GM18517 (cell line): ENCODE results near the gene OR2D2.
"Not testable (repeated sequence)": the region's sequence is repeated elsewhere in the genome, so short reads cannot be mapped to it uniquely, and the experiment has no call there.

ENCODE experiments used
- ATAC-seq: cut with Tn5 transposase; IDR thresholded peaks from one replicate; pipeline ENCODE4 v1.9.1; 2021; ENCODE audit warnings: mild to moderate bottlenecking, moderate library complexity; ENCODE audit not compliant: unreplicated experiment

OR2D2 gene

DNA sequence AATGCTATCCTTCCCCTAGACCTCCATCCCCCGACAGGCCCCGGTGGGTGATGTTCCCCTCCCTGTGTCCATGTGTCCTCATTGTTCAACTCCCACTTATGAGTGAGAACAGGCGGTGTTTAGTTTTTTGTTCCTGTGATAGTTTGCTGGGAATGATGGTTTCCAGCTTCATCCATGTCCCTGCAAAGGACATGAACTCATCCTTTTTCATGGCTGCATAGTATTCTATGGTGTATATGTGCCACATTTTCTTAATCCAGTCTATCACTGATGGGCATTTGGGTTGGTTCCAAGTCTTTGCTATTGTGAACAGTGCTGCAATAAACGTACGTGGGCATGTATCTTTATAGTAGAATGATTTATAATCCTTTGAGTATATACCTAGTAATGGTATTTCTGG lies 4.6 kb downstream of the OR2D2 start:
- not testable (repeated sequence) for ATAC-seq

DNA sequence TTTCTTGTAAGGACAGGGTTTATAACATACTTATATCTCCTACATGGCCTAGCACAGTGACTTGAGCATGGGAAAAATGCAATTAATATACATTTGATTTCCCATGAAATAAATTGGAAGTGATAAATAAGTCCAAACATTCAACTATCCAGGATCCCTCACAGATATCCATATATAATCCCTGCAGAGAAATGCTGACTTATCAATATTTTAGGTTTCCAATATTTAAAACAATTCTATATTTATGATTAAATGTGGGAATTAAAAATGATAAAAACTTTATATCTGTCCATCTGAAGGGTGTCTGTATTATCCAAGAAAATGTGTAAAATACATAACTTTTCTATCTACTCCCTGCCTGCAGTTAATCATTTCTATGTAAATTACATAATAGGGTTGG lies 9.5 kb downstream of the OR2D2 start:
- no peak for ATAC-seq

DNA sequence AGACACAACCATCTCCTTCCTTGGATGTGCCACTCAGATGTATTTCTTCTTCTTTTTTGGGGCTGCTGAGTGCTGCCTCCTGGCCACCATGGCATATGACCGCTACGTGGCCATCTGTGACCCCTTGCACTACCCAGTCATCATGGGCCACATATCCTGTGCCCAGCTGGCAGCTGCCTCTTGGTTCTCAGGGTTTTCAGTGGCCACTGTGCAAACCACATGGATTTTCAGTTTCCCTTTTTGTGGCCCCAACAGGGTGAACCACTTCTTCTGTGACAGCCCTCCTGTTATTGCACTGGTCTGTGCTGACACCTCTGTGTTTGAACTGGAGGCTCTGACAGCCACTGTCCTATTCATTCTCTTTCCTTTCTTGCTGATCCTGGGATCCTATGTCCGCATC lies 15.4 kb downstream of the OR2D2 start:
- ATAC-seq, result no peak

DNA sequence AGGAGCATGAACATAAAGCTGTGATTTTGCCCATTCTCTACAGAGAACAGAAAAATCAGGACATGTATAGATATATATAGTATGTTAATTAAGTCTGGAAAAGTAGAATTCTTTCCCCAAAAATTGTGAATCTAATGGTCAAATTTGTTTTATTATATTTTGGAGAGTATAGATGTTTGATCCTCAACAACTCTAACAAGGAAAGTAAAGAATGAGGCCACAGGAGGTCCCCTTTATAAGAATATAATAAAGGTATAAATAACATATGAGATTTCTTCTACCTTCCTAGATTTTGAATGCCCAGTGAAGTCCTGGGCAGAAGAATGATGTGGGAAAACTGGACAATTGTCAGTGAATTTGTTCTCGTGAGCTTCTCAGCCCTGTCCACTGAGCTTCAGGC lies 16.0 kb downstream of the OR2D2 start, which contains the start of gene OR10A4:
Gene OR10A4, plus strand, starts transcription at position 301 of the 400 bp plus-strand sequence. Its CDS starts 23 bp downstream, at position 324.
- ATAC-seq, result no peak

DNA sequence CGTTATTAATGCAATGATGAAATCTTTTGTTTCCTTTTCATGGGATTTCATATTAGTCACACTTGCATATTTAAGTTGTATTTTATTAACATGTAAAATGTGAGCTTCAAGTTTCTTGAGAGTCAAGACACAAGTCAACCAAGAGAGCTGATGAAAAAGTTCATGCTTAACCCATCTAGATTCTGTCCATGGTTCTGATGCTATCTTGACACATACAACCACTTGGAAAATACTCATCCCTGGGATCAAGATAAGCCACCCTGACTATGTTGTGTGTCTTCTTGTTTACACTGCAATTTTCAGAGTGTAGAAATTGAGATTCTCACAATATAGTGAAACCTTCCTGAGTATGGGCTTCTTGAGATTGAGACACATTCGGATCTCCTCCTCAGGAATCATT lies 16.5 kb downstream of the OR2D2 start:
- ATAC-seq, result no peak

DNA sequence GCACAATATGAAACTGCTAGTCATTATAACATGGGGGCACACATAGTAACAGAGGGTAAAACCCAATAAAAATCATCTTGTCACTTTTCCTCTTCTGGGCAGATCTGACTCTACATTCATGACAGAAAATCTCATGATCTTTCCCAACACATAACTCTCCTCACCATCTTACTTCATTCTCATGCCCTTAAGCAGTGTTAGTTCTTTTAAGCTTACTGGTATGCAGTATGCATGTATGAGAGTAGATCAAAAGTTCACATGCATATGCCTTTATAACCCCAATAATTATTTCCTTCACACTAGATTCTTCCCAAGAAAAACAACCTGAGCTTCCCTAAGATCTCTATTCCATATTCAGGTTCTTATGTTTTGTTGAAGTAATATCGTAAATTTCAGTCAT lies 21.0 kb downstream of the OR2D2 start:
- no peak for ATAC-seq

DNA sequence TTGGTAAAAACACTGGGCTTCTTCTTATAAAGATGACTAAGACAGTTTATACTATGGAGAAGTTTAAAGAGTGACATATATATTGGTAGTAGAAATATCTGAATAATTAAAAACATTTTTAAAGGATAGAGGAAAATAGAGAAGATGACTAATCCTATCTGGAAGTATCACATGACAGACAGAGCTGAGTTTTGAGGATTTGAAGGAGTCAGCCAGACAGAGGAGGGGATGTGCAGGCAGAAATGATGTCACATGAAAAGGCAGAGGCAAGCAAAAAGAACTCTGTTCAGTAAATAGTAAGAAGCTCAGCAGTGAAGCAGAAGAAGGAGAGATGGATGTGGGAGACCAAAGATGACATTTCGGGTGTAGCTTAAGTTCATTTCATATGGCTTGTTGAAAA lies 27.9 kb downstream of the OR2D2 start:
- no peak for ATAC-seq

DNA sequence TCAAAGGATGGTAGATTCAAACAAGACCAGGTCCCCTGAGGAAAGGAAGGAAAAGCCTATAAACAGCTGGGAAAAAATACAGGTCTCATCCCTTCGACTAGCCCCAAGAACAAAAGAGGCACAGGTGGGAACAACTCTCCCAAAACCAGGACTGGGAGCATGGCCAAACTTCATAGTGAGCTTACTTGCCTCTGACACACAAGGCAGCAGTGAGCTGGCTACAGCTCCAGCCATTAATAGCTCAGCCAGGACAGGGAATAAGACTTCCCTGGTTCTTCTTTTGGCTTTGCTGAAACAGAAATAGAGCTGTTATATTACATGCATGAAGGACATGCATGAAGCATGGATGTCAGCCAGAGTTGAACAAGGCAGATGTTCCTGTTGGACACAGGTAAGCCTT lies 29.3 kb downstream of the OR2D2 start, which contains the start of gene OR10A2:
Gene OR10A2, plus strand, starts transcription at position 97 of the 400 bp plus-strand sequence. CDS start 6,698 bp downstream, outside the sequence.
- no peak for ATAC-seq

DNA sequence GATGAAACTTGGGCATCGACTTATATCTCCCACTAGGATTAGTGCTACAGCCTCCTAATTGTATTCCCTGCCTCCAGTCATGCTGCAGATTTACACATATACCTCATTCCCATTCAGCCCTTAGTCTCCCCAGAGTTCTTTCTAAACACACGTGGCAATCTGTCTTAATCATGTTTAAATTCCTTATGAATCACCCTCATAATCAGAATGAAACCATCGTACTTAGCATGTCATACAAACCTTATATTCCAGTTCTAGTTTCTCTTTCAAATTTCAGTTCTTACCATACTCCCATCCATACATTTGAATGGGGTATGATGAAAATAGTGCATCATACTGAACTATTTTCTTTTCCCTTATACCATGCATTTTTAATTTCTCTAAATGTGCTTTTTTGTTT lies 35.4 kb downstream of the OR2D2 start:
- ATAC-seq, result peak; percentile 81

DNA sequence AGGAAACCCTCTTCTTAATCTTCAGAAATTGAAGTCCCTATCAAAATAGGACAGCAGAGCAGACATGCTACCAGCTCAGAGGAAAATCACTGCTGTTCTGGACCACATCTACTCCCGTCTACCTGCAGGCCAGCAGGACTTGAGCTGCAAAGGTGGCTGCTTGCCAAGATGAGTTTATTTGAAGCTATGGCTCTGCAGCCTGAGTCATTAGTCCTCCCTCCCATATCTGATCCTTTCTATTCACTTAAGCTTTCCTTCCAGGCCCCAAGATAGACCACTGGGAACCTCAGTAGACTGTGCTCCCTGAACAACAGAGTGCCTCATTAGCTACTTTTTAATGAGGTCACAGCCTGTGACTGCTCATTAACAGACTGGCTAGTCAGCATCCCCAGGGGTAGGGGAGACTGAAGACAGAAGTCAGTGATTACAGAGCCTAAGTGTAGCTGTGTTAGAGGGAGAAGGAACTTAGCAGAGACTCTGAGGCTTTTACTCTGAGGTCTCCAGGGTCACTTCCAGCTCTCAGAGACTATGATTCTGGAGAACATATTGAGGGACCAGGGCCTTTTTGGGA lies 36.2 kb downstream of the OR2D2 start:
- no peak for ATAC-seq

DNA sequence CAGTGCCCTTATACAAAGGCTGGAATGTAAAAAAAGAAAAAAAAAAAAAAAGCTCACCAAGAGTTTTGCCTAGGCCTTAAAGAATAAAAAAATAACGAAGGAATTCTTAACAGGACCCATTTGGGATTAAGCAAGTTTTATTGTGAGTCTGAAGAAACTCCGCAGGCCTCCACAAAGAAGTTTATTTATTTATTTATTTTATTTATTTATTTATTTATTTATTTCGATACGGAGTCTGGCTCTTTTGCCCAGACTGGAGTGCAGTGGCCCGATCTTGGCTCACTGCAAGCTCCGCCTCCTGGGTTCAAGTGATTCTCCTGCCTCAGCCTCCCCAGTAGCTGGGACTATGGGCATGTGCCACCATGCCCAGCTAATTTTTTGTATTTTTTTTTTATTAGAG lies 37.5 kb downstream of the OR2D2 start:
- not testable (repeated sequence) for ATAC-seq

DNA sequence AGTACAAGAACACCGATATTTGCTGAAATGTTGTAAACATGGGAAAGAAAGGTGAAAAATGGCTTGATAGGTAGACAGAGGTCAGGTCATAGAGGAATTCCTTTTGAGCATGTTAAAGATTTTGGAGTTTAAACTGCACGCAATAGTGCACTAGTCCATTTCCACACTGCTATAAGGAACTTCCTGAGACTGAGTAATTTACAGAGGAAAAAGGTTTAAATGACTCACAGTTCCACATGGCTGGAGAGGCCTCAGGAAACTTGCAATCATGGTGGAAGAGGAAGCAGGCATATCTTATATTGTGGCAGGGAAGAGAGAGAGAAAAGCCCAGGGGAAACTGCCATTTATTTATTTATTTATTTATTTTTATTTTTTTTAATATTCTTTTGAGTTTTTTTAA lies 41.8 kb downstream of the OR2D2 start:
- ATAC-seq, result no peak

DNA sequence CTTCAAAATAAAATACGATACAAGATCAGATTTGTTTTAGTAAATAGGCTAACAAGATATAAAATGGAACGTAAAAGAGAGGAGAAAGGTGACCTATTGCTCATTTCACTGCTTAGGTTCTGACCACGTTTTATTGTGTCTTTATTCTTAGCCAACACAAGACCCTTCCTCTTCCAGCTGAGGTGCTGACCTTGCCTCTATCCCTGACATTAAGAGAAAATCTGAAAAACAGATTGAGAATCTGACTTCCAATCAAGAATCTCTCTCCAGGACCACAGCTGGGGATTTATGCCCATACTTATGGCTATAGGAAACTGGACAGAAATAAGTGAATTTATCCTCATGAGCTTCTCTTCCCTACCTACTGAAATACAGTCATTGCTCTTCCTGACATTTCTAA lies 46.9 kb downstream of the OR2D2 start, which contains the start of gene OR10A5:
Gene OR10A5, plus strand, starts transcription at position 301 of the 400 bp plus-strand sequence. Its CDS starts 0 bp downstream, at position 301.
- no peak for ATAC-seq

DNA sequence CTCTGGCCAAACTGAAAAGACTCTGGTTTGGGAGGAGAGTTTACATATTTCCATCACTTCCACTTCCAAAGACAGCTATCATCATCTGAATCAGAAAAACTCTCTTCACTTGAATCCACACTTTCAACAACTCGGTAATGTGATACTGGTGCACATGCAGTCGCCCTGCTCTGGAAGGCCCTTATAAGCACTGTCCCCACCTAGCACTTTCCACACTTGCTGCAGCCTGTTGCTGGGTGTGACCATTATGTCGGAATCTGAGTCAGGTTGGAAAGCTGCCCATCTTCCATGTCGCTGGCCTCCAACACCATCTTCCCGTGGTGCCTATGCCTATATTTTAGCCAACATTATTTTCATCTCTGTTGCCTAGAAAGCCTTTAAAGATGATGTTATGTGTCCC lies 47.9 kb downstream of the OR2D2 start:
- ATAC-seq, result no peak

DNA sequence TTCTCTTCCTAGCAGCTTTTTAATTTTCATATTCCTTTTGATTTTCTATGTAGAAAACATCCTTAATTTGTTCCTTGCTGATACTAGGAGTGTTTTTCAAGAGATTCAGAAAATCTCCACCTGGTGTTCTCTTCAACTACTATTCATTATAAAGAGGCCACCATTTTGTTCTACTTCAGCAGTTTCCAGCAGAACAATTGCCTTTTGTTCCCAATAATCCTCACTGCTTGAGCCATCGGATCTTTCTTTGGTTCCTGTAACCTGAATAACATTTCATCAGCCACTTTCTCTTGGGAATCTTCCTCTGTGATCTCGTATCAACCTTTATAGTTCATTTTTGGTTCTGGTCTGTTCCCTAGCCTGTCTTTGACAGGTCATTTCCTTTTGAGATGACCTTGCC lies 48.6 kb downstream of the OR2D2 start:
- ATAC-seq, result no peak

DNA sequence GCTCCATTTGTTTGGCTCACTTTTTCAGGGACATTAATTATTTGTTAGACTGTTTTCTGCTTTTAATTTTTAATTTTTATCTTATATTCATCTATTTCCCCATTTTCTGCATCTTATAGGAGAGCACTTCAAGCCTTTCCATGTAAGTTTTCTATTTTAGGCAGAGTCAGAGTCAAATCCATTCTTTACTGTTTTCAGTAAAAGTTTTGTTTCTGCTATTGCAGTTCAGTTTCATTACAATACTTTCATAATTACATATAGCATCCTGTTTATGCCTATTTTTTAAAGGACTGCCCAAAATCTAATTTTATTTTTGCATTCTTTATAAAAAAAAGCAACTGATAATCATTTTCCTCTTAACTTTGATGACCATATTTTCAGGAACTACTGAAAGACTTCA lies 50.6 kb downstream of the OR2D2 start:
- ATAC-seq, result no peak
